Liver (tissue), 9 donors: ENCODE results near the gene NAGLU. TPM values are rescaled to one million over a fixed set of nuclear protein-coding genes. Genes with fewer than 3 reads are reported as not detected.

Source experiments
- DNase-seq: peaks from one replicate; pipeline ENCODE4 v3.0.0-alpha.2; 2017; ENCODE audit warnings: low spot score
- H3K27ac ChIP-seq, 2 donors: one replicate each; pipeline ENCODE4 v1.7.0; 2013; ENCODE audit warnings: inconsistent platforms in 2 of 2, low read length in 2 of 2, control low read depth in 1 of 2, low read depth in 1 of 2, mild to moderate bottlenecking in 1 of 2
- H3K27me3 ChIP-seq, 4 donors: one replicate each; pipeline versions ENCODE4 v1.6.1 to v1.7.0; 2013; ENCODE audit warnings: low read length in 3 of 4, inconsistent platforms in 1 of 4, mild to moderate bottlenecking in 1 of 4, moderate library complexity in 1 of 4; ENCODE audit not compliant: control insufficient read depth in 4 of 4, insufficient read depth in 4 of 4
- H3K36me3 ChIP-seq, 4 donors: one replicate each; pipeline versions ENCODE4 v1.6.1 to v1.7.0; 2013; ENCODE audit warnings: low read length in 3 of 4, mild to moderate bottlenecking in 3 of 4, low read depth in 1 of 4, moderate library complexity in 1 of 4; ENCODE audit not compliant: control insufficient read depth in 4 of 4, insufficient read depth in 3 of 4
- H3K4me1 ChIP-seq, 4 donors: one replicate each; pipeline versions ENCODE4 v1.6.1 to v1.7.0; 2013; ENCODE audit warnings: low read length in 3 of 4, mild to moderate bottlenecking in 3 of 4, moderate library complexity in 1 of 4; ENCODE audit not compliant: control insufficient read depth in 4 of 4, insufficient read depth in 4 of 4
- H3K4me3 ChIP-seq, 3 donors: one replicate each; pipeline versions ENCODE4 v1.6.1 to v1.7.0; 2013; ENCODE audit warnings: low read length in 3 of 3, control low read depth in 1 of 3, low read depth in 1 of 3, mild to moderate bottlenecking in 1 of 3
- H3K9ac ChIP-seq, 2 donors: one replicate each; pipeline ENCODE4 v1.7.0; 2013; ENCODE audit warnings: low read length in 2 of 2, mild to moderate bottlenecking in 2 of 2, moderate library complexity in 2 of 2, control low read depth in 1 of 2, low read depth in 1 of 2
- H3K9me3 ChIP-seq, 4 donors: one replicate each; pipeline versions ENCODE4 v1.6.1 to v1.7.0; 2013; ENCODE audit warnings: low read length in 3 of 4; ENCODE audit not compliant: control insufficient read depth in 4 of 4
- EGR1 ChIP-seq, 2 donors: IDR thresholded peaks; 2 replicates each; pipeline ENCODE4 v1.6.1; 2016 to 2018; ENCODE audit warnings: antibody characterized with exemption in 2 of 2, low read depth in 2 of 2
- FOXA2 ChIP-seq: IDR thresholded peaks from 2 replicates; pipeline ENCODE4 v1.6.1; 2016; ENCODE audit warnings: antibody characterized with exemption
- HNF4A ChIP-seq, 2 donors: conservative IDR thresholded peaks; 2 replicates each; pipeline ENCODE4 v1.6.1; 2016; ENCODE audit warnings: antibody characterized with exemption in 2 of 2, mild to moderate bottlenecking in 2 of 2
- HNF4G ChIP-seq: IDR thresholded peaks from 2 replicates; pipeline ENCODE4 v1.6.1; 2016; ENCODE audit warnings: antibody characterized with exemption
- JUND ChIP-seq, 2 donors: IDR thresholded peaks; 2 replicates each; pipeline ENCODE4 v1.6.1; 2016; ENCODE audit warnings: antibody characterized with exemption in 2 of 2
- RAD21 ChIP-seq, 2 donors: IDR thresholded peaks; 2 replicates each; pipeline ENCODE4 v1.6.1; 2016; ENCODE audit warnings: antibody characterized with exemption in 2 of 2, mild to moderate bottlenecking in 2 of 2
- RXRA ChIP-seq, 2 donors: IDR thresholded peaks; 2 replicates each; pipeline ENCODE4 v1.6.1; 2017 to 2018; ENCODE audit warnings: antibody characterized with exemption in 2 of 2, mild to moderate bottlenecking in 1 of 2
- SP1 ChIP-seq: IDR thresholded peaks from 2 replicates; pipeline ENCODE4 v1.6.1; 2018; ENCODE audit warnings: antibody characterized with exemption, mild to moderate bottlenecking
- TAF1 ChIP-seq: conservative IDR thresholded peaks from 2 replicates; pipeline ENCODE4 v1.6.1; 2016; ENCODE audit warnings: antibody characterized with exemption, mild to moderate bottlenecking
- YY1 ChIP-seq: IDR thresholded peaks from 2 replicates; pipeline ENCODE4 v1.6.1; 2016; ENCODE audit warnings: antibody characterized with exemption, mild to moderate bottlenecking
- WGBS: extraction: QIAGEN DNeasy Blood & Tissue Kit; methylation state at CpG from one replicate; pipeline ENCODE4 v1.1.7; 2013; 5-methylcytosine and 5-hydroxymethylcytosine counted together
- polyA plus RNA-seq, 2 donors: library from polyadenylated mRNA; stranded (reverse) in 1 of 2; unstranded in 1 of 2; fragments of 200-250 nt in 1 of 2; fragments of >200 nt in 1 of 2; fragmentation: Nextera tagmentation in 1 of 2; extraction: Ambion mirVana in 1 of 2; gene quantifications; one replicate each; pipeline versions ENCODE4 v1.2.1 to v1.2.3, GENCODE V29; 2013 to 2015
- total RNA-seq, 2 donors: library from RNA; depleted of rRNA; stranded (reverse); fragments of >200 nt; gene quantifications; one replicate each; pipeline ENCODE4 v1.2.3, GENCODE V29; 2014
- TF ChIP-seq, protein P1 (sequence below): fragments of 150-350 bp; IDR thresholded peaks from 2 replicates; pipeline ENCODE4 v1.5.1; 2017; ENCODE audit warnings: improper control_type of control experiment, low read depth, low read length; ENCODE audit not compliant: missing input control
- TF ChIP-seq, protein P2 (sequence below): IDR thresholded peaks from 2 replicates; pipeline ENCODE4 v1.6.1; 2016; ENCODE audit warnings: antibody characterized with exemption
- TF ChIP-seq, protein P3 (sequence below): IDR thresholded peaks from 2 replicates; pipeline ENCODE4 v1.6.1; 2016; ENCODE audit warnings: antibody characterized with exemption
- donor health status: healthy.
- donor health status: healthy.
- donor health status: healthy.
- donor health status: healthy.
- donor health status: healthy.

NAGLU gene
- total and polyA plus RNA-seq, 4 donors = 15.5 to 41.2 (median 28.9) TPM

DNA sequence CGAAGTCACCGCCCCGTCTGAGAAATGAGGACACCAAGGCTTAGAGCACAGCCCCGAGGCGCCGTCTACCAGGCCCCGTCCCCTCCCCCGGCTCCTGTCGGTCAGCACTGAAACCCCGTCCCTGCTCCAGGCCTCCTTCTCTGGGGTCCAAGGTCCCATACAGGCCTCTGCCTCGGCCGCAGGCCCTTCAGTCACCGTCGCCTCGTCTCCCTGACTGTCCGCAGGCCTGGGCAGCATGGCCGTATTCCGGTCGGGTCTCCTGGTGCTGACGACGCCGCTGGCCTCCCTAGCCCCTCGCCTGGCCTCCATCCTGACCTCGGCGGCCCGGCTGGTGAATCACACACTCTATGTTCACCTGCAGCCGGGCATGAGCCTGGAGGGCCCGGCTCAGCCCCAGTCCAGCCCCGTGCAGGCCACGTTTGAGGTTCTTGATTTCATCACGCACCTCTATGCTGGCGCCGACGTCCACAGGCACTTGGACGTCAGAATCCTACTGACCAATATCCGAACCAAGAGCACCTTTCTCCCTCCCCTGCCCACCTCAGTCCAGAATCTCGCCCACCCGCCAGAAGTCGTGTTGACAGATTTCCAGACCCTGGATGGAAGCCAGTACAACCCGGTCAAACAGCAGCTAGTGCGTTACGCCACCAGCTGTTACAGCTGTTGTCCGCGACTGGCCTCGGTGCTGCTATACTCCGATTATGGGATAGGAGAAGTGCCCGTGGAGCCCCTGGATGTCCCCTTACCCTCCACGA, 26.5 kb downstream of the NAGLU start:
- DNase-seq = no peak
- H3K4me1 ChIP-seq = peaks cover 15 to 56% (median 45%) of the 10 kb centered on the region in 4 donors

DNA sequence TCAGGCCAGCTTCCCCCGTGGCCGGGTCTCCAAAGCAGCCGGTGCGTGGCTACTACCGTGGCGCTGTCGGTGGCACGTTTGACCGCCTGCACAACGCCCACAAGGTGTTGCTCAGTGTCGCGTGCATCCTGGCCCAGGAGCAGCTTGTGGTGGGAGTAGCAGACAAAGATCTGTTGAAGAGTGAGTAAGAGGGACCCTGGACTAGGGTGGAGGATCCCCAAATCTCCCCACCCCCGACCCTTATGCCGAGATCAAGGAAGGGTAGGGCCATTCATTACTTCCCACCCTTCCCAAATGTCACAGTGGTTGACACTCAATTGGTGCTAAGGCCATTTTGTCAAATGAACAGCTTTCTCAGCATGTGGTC, 27.1 kb downstream of the NAGLU start:
- no peak for TF ChIP-seq JUND (IDR thresholded peaks at IDR 0.05)
- no peak for TF ChIP-seq HNF4G
- TF ChIP-seq SP1 = no peak
- TF ChIP-seq RXRA (IDR thresholded peaks at IDR 0.05) = no peak
- TF ChIP-seq YY1 = no peak
- TF ChIP-seq RAD21 (IDR thresholded peaks at IDR 0.05) = no peak
- TF ChIP-seq FOXA2 = no peak
- TF ChIP-seq, protein P1, sequence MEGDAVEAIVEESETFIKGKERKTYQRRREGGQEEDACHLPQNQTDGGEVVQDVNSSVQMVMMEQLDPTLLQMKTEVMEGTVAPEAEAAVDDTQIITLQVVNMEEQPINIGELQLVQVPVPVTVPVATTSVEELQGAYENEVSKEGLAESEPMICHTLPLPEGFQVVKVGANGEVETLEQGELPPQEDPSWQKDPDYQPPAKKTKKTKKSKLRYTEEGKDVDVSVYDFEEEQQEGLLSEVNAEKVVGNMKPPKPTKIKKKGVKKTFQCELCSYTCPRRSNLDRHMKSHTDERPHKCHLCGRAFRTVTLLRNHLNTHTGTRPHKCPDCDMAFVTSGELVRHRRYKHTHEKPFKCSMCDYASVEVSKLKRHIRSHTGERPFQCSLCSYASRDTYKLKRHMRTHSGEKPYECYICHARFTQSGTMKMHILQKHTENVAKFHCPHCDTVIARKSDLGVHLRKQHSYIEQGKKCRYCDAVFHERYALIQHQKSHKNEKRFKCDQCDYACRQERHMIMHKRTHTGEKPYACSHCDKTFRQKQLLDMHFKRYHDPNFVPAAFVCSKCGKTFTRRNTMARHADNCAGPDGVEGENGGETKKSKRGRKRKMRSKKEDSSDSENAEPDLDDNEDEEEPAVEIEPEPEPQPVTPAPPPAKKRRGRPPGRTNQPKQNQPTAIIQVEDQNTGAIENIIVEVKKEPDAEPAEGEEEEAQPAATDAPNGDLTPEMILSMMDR = no peak
- TF ChIP-seq, protein P2, sequence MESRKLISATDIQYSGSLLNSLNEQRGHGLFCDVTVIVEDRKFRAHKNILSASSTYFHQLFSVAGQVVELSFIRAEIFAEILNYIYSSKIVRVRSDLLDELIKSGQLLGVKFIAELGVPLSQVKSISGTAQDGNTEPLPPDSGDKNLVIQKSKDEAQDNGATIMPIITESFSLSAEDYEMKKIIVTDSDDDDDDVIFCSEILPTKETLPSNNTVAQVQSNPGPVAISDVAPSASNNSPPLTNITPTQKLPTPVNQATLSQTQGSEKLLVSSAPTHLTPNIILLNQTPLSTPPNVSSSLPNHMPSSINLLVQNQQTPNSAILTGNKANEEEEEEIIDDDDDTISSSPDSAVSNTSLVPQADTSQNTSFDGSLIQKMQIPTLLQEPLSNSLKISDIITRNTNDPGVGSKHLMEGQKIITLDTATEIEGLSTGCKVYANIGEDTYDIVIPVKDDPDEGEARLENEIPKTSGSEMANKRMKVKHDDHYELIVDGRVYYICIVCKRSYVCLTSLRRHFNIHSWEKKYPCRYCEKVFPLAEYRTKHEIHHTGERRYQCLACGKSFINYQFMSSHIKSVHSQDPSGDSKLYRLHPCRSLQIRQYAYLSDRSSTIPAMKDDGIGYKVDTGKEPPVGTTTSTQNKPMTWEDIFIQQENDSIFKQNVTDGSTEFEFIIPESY = no peak
- TF ChIP-seq HNF4A (conservative IDR thresholded peaks at IDR 0.05) = no peak
- TF ChIP-seq, protein P3, sequence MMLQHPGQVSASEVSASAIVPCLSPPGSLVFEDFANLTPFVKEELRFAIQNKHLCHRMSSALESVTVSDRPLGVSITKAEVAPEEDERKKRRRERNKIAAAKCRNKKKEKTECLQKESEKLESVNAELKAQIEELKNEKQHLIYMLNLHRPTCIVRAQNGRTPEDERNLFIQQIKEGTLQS = no peak
- no peak for TF ChIP-seq TAF1
- peak overlapping the region; percentile 85 to 86 for H3K27ac ChIP-seq
- H3K4me1 ChIP-seq = peaks cover 15 to 60% (median 49%) of the 10 kb centered on the region in 4 donors
- DNase-seq = no peak
- H3K27me3 ChIP-seq = no peaks in the 10 kb centered on the region
- 33% methylated on average over 14 of the region's 14 CpGs for WGBS
- peaks cover 0 to 8% (median 5%) of the 10 kb centered on the region in 4 donors for H3K36me3 ChIP-seq
- peak overlapping the region; percentile 80 to 90 (median 85) for H3K4me3 ChIP-seq
- peak overlapping the region; percentile 61 to 97 for H3K9ac ChIP-seq
- no peaks in the 10 kb centered on the region for H3K9me3 ChIP-seq

More for the DNA sequence above, 26.5 kb downstream of the NAGLU start:
- peak overlapping the region; percentile 80 to 90 (median 85) for H3K4me3 ChIP-seq
- no peaks in the 10 kb centered on the region for H3K27me3 ChIP-seq
- no peak for TF ChIP-seq TAF1
- TF ChIP-seq HNF4G = no peak
- TF ChIP-seq, protein P1 = peak; percentile 1
- no peak for TF ChIP-seq EGR1 (IDR thresholded peaks at IDR 0.05; ENCODE audit: low read depth in 2 of 2)
- peak in 1 of 2 donors; percentile 6 for TF ChIP-seq RAD21 (IDR thresholded peaks at IDR 0.05)
- TF ChIP-seq, protein P2 = no peak
- no peak for TF ChIP-seq YY1
- H3K9me3 ChIP-seq = no peaks in the 10 kb centered on the region
- WGBS = 3% methylated on average over 48 of the region's 48 CpGs
- H3K36me3 ChIP-seq = peaks cover 0 to 8% (median 5%) of the 10 kb centered on the region in 4 donors
- peak overlapping the region; percentile 61 to 97 for H3K9ac ChIP-seq
- H3K27ac ChIP-seq = peak overlapping the region; percentile 85 to 86
